ENCODE measurements around the gene TBRG4. TPM values are rescaled to one million over a fixed set of nuclear protein-coding genes. Genes with fewer than 3 reads are reported as not detected.
A peak's percentile ranks its signal among the peaks of the same experiment; 100 is the strongest.

TBRG4 gene
- total RNA-seq, 4 donors from 2014 or later = 44.4 to 70.7 (median 49.8) TPM

DNA sequence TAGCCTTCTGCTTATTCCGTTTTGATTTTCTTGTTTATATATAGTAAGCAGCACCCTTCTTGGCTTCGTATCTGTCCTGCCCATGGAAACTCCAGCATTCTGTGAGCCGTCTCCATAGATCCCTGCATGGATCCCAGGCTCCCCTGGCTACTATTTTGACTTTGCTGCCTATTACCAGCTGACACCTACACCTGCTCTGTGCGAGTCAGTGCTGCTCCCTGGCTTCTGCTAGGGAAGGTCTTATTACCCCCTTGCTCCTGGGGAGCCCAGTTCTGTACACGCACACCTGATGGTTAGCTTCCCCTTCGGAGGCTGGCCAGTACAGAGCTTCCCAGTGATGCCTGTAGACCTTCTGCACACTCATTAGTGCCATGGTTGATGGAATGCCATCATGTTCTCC lies 58.1 kb downstream of the TBRG4 start:
- TF ChIP-seq, protein P1, sequence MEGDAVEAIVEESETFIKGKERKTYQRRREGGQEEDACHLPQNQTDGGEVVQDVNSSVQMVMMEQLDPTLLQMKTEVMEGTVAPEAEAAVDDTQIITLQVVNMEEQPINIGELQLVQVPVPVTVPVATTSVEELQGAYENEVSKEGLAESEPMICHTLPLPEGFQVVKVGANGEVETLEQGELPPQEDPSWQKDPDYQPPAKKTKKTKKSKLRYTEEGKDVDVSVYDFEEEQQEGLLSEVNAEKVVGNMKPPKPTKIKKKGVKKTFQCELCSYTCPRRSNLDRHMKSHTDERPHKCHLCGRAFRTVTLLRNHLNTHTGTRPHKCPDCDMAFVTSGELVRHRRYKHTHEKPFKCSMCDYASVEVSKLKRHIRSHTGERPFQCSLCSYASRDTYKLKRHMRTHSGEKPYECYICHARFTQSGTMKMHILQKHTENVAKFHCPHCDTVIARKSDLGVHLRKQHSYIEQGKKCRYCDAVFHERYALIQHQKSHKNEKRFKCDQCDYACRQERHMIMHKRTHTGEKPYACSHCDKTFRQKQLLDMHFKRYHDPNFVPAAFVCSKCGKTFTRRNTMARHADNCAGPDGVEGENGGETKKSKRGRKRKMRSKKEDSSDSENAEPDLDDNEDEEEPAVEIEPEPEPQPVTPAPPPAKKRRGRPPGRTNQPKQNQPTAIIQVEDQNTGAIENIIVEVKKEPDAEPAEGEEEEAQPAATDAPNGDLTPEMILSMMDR (IDR thresholded peaks at IDR 0.05) = no peak
- ATAC-seq (ENCODE audit: low FRiP score) (no peak), DNase-seq (ENCODE audit: low spot score) (no peak)

DNA sequence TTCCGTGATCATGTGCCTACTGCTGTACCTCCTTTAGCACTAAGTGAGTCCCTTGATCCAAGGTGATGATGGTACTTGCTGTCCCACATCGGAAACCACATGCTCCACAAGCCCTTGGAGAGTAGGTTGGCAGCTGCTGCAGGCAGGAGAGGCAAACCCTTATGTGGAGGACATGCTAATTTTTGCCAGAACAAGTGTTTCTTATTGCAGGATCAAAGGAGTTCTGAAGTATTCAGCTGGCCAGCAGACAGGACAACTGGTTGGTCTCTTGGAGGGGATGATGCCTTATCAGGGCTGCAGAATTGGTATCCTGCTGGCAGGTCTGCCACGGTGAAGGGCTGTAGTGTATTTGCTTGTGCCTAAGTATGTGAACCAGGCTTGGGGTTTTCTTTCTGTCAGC lies 59.5 kb downstream of the TBRG4 start:
- DNase-seq (ENCODE audit: low spot score) = no peak
- no peak for ATAC-seq (ENCODE audit: low FRiP score)
- TF ChIP-seq, protein P1 (IDR thresholded peaks at IDR 0.05) = no peak

DNA sequence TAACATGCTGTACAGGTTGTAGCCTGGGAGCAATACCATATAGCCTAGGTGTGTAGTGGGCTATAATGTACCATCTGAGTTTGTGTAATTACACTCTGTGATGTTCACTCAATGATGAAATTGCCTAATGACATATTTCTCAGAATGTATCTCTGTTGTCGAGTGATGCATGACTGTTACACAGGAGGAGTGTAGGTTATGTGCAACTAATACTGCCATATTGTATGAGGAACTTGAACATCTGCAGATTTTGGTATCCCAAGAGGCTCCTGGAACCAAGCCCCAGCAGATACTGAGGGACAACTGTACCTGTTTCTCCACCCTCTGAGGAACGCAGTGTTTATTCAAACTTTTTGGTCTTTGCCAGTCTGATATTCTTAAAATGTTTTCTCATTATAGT lies 61.3 kb downstream of the TBRG4 start:
- TF ChIP-seq, protein P1 (IDR thresholded peaks at IDR 0.05) = no peak
- no peak for DNase-seq (ENCODE audit: low spot score)
- no peak for ATAC-seq (ENCODE audit: low FRiP score)

Small RNA genes lying within 50 kb of the gene (small RNA-seq; reads per million reads assigned to genes)
- gene SNORA5A = 8.1 reads per million, percentile 85 among the genes with 10 or more reads in this experiment
- not detected for gene SNORA5B
- gene SNORA5C = 47.9 reads per million, percentile 95 among the genes with 10 or more reads in this experiment

Other genes starting within 250 kb of the TBRG4 start
- 10 to 100 TPM; 20.9 to 32.1 (median 24.2) TPM for gene PURB, start 226.2 kb downstream of the TBRG4 start, total RNA-seq
- 10 to 100 TPM in 1 of 4 donors, 1 to 10 TPM in 3; 2.6 to 14.7 (median 4.0) TPM for gene MYO1G, start 132.7 kb downstream of the TBRG4 start, total RNA-seq
- 10 to 100 TPM; 40.5 to 61.7 (median 57.6) TPM for gene CCM2, start 111.5 kb downstream of the TBRG4 start, total RNA-seq
- gene NACAD, start 22.7 kb downstream of the TBRG4 start, total RNA-seq = 1 to 10 TPM; 1.4 to 4.4 (median 3.0) TPM
- 100 to 1,000 TPM in 2 of 4 donors, 10 to 100 TPM in 2; 24.6 to 310 (median 124) TPM for gene RAMP3, start 46.1 kb upstream of the TBRG4 start, total RNA-seq